ENCODE data around the gene CRTC3. TPM values are rescaled to one million over a fixed set of nuclear protein-coding genes. Genes with fewer than 3 reads are reported as not detected.

The CRTC3 gene
- total RNA-seq, 2 experiments from 2014 or later, result 5.6 to 14.7 TPM

- Histone ChIP-seq H3K36me3 (ENCODE audit: insufficient read depth, low read length) (no peaks in the 10 kb centered on the region), H3K9me3 (ENCODE audit: low read length) (no peaks in the 10 kb centered on the region), H3K9me2 (ENCODE audit: insufficient read depth, low read length) (no peaks in the 10 kb centered on the region), H3K4me3 (ENCODE audit: low read depth, low read length, poor library complexity, severe bottlenecking) (no peak overlapping the region), H3K79me2 (ENCODE audit: insufficient read depth, low read depth, low read length) (no peaks in the 10 kb centered on the region), H2AFZ (ENCODE audit: low read length) (no peak overlapping the region), H3K27ac (ENCODE audit: low read depth, low read length, poor library complexity, severe bottlenecking) (no peak overlapping the region), H3K4me2 (ENCODE audit: low read length) (no peak overlapping the region), H3K4me1 (ENCODE audit: insufficient read depth, low read length, poor library complexity, severe bottlenecking) (no peaks in the 10 kb centered on the region), H4K20me1 (ENCODE audit: insufficient read depth, low read length) (no peaks in the 10 kb centered on the region)
- no TSS peak for BruUV-seq (replicated peaks)
- no peak for DNase-seq (ENCODE audit: low spot score)
- ChIA-PET CTCF (ENCODE audit: unreplicated experiment) (interaction anchor here (0.6 kb wide), 1 partner anchor 278 kb away, joined by 3 read pairs; no protein-coding TSS in a partner anchor), POLR2A (interaction anchor here (1.1 kb wide), 1 partner anchor 13 kb away, joined by 3 read pairs; no protein-coding TSS in a partner anchor)
- no peak for TF ChIP-seq EZH2phosphoT487 (IDR thresholded peaks at IDR 0.05; ENCODE audit: borderline replicate concordance, low read depth, low read length)
- TF ChIP-seq, protein P1, sequence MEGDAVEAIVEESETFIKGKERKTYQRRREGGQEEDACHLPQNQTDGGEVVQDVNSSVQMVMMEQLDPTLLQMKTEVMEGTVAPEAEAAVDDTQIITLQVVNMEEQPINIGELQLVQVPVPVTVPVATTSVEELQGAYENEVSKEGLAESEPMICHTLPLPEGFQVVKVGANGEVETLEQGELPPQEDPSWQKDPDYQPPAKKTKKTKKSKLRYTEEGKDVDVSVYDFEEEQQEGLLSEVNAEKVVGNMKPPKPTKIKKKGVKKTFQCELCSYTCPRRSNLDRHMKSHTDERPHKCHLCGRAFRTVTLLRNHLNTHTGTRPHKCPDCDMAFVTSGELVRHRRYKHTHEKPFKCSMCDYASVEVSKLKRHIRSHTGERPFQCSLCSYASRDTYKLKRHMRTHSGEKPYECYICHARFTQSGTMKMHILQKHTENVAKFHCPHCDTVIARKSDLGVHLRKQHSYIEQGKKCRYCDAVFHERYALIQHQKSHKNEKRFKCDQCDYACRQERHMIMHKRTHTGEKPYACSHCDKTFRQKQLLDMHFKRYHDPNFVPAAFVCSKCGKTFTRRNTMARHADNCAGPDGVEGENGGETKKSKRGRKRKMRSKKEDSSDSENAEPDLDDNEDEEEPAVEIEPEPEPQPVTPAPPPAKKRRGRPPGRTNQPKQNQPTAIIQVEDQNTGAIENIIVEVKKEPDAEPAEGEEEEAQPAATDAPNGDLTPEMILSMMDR (conservative IDR thresholded peaks at IDR 0.05; ENCODE audit: low read length), result no peak
- intact Hi-C loops (cut with micrococcal nuclease; ENCODE audit: unreplicated experiment), result no loop called here
Measured at GRCh38 chr15:90607361-90607760, 77.6 kb downstream of the CRTC3 start.

DNA sequence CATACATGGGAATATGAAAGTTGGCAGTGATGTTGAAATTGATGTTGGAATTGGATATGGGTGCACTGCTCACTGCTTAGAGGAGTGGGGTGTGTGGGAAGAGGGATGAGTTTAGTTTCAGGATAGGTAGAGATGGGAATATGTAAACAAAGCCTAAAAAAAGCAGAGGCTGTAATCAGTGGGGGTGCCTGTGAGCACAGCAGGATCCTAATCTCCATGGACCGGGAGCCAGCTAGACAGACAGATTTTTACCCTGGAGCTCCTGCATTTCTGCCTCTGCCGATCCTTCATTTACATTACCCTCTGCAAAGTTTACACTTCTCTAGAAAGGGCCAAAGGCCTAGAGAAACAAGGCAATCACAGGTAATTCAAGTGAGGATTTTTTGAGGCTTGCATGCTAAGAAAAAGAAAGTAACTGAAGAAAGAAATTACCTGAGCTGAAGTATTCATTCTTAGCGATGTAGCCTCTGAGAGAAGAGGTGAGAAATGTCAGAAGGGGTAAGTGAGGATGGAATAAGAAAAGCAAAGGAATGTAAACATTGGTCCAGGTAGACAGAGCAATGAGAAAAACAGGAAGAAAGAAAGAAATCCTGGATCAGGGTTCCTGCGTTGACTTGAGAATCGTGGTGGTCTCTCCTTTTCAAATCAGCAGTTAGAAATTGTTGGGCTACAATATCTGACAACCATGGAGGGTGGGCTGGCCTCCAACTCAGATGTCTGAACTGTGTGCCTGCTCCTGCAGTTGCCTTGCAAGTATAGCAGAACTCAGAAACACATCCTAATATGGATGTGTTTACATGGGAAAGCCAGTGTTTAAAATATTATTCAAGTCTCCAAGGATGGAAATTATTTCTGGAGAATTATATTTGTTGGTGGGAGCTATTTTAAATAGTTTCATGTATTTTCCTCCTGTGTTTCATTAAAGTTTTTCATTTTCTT lies 79.8 kb downstream of the CRTC3 start:
- Histone ChIP-seq H4K20me1 (ENCODE audit: insufficient read depth, low read length) (no peaks in the 10 kb centered on the region), H3K27ac (ENCODE audit: low read depth, low read length, poor library complexity, severe bottlenecking) (no peak overlapping the region), H2AFZ (ENCODE audit: low read length) (no peak overlapping the region), H3K9me2 (ENCODE audit: insufficient read depth, low read length) (no peaks in the 10 kb centered on the region), H3K79me2 (ENCODE audit: insufficient read depth, low read depth, low read length) (no peaks in the 10 kb centered on the region), H3K4me1 (ENCODE audit: insufficient read depth, low read length, poor library complexity, severe bottlenecking) (no peaks in the 10 kb centered on the region), H3K4me3 (ENCODE audit: low read depth, low read length, poor library complexity, severe bottlenecking) (no peak overlapping the region), H3K9me3 (ENCODE audit: low read length) (no peaks in the 10 kb centered on the region), H3K4me2 (ENCODE audit: low read length) (no peak overlapping the region), H3K36me3 (ENCODE audit: insufficient read depth, low read length) (no peaks in the 10 kb centered on the region)
- intact Hi-C loops (cut with micrococcal nuclease; ENCODE audit: unreplicated experiment), result no loop called here
- DNase-seq (ENCODE audit: low spot score), result no peak
- CTCF ChIA-PET (ENCODE audit: unreplicated experiment), result no interaction called here
- TF ChIP-seq EZH2phosphoT487 (IDR thresholded peaks at IDR 0.05; ENCODE audit: borderline replicate concordance, low read depth, low read length), result no peak
- TF ChIP-seq, protein P1 (conservative IDR thresholded peaks at IDR 0.05; ENCODE audit: low read length), result no peak
- POLR2A ChIA-PET, result interaction anchor here (1.1 to 1.4 kb wide), 2 partner anchors 11 to 14 kb away, joined by 3 to 5 read pairs; no protein-coding TSS in a partner anchor
- no TSS peak for BruUV-seq (replicated peaks)

DNA sequence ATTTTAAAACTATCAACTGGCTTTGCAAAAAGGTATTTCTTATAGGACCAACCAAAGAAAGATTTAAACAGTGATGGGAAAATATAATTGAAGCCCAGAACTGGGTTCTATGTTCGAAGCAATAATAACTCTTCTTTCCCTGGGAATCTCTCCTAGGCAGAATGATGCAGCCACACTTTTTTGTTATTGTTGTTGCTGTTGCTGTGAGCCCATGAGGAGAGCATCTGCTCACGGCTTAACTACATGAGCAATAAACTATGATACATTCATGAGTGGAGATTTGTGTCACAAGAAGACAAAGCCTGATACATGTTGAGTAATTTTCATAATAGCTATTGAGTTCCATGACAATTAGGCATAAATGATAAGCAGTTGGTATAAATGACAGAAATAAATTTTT lies 80.5 kb downstream of the CRTC3 start:
- no peak overlapping the region for H2AFZ ChIP-seq (ENCODE audit: low read length)
- H3K4me1 ChIP-seq (ENCODE audit: insufficient read depth, low read length, poor library complexity, severe bottlenecking), result no peaks in the 10 kb centered on the region
- H3K9me3 ChIP-seq (ENCODE audit: low read length), result no peaks in the 10 kb centered on the region
- no peak for DNase-seq (ENCODE audit: low spot score)
- TF ChIP-seq, protein P1 (conservative IDR thresholded peaks at IDR 0.05; ENCODE audit: low read length), result no peak
- no peak for TF ChIP-seq EZH2phosphoT487 (IDR thresholded peaks at IDR 0.05; ENCODE audit: borderline replicate concordance, low read depth, low read length)
- no peaks in the 10 kb centered on the region for H4K20me1 ChIP-seq (ENCODE audit: insufficient read depth, low read length)
- no peak overlapping the region for H3K4me2 ChIP-seq (ENCODE audit: low read length)
- intact Hi-C loops (cut with micrococcal nuclease; ENCODE audit: unreplicated experiment), result no loop called here
- H3K4me3 ChIP-seq (ENCODE audit: low read depth, low read length, poor library complexity, severe bottlenecking), result no peak overlapping the region
- no peaks in the 10 kb centered on the region for H3K9me2 ChIP-seq (ENCODE audit: insufficient read depth, low read length)
- no TSS peak for BruUV-seq (replicated peaks)
- no peak overlapping the region for H3K27ac ChIP-seq (ENCODE audit: low read depth, low read length, poor library complexity, severe bottlenecking)
- POLR2A ChIA-PET, result interaction anchor here (1.1 to 1.4 kb wide), 2 partner anchors 12 to 14 kb away, joined by 3 to 5 read pairs; no protein-coding TSS in a partner anchor
- no peaks in the 10 kb centered on the region for H3K79me2 ChIP-seq (ENCODE audit: insufficient read depth, low read depth, low read length)
- CTCF ChIA-PET (ENCODE audit: unreplicated experiment), result no interaction called here
- no peaks in the 10 kb centered on the region for H3K36me3 ChIP-seq (ENCODE audit: insufficient read depth, low read length)

Data from OCI-LY7 (cell line).